Anterior cingulate cortex (tissue), 58 donors: Measurements from ENCODE around the gene LCOR.
"Not testable (repeated sequence)": the region's sequence is repeated elsewhere in the genome, so short reads cannot be mapped to it uniquely, and the experiment has no call there.

Source experiments
- DNase-seq, 58 donors: peaks; one replicate each; lab custom pipeline; 2025; lab: John Stamatoyannopoulos, UW

The LCOR gene

GRCh38 chr10:96835899-96836298 lies 3.8 kb downstream of the LCOR start:
- no peak for DNase-seq

- no peak for DNase-seq
Observed at GRCh38 chr10:96838529-96838928, 6.4 kb downstream of the LCOR start.

GRCh38 chr10:96840841-96841518 lies 8.9 kb downstream of the LCOR start:
- no peak for DNase-seq

GRCh38 chr10:96842896-96843723 lies 11.0 kb downstream of the LCOR start:
- no peak for DNase-seq

- DNase-seq: no peak
Observed at GRCh38 chr10:96843823-96844222, 11.7 kb downstream of the LCOR start.

GRCh38 chr10:96846395-96846794 lies 14.3 kb downstream of the LCOR start:
- no peak for DNase-seq

- DNase-seq: no peak
Observed at GRCh38 chr10:96846926-96847325, 14.8 kb downstream of the LCOR start.

- not testable (repeated sequence) for DNase-seq
Observed at GRCh38 chr10:96847356-96847755, 15.3 kb downstream of the LCOR start.

- DNase-seq: no peak
Observed at GRCh38 chr10:96850113-96850512, 18.0 kb downstream of the LCOR start.

GRCh38 chr10:96850825-96851224 lies 18.7 kb downstream of the LCOR start:
- no peak for DNase-seq

GRCh38 chr10:96851281-96851680 lies 19.2 kb downstream of the LCOR start:
- no peak for DNase-seq

- no peak for DNase-seq
Observed at GRCh38 chr10:96856317-96856716, 24.2 kb downstream of the LCOR start.

- DNase-seq: no peak
Observed at GRCh38 chr10:96857301-96858012, 25.4 kb downstream of the LCOR start.

- DNase-seq: no peak
Observed at GRCh38 chr10:96858038-96858705, 26.1 kb downstream of the LCOR start.

GRCh38 chr10:96858706-96859050 lies 26.6 kb downstream of the LCOR start:
- DNase-seq: no peak

- DNase-seq: no peak
Observed at GRCh38 chr10:96860631-96861277, 28.7 kb downstream of the LCOR start.

- no peak for DNase-seq
Observed at GRCh38 chr10:96863922-96864543, 31.9 kb downstream of the LCOR start.

GRCh38 chr10:96873086-96873485 lies 41.0 kb downstream of the LCOR start:
- DNase-seq: no peak

- peak in 8 of 58 donors; percentile 5 to 65 (median 28) for DNase-seq
Observed at GRCh38 chr10:96873756-96874467, 41.8 kb downstream of the LCOR start.
